H9 (cell line): ENCODE results near the gene FMO5. TPM values are rescaled to one million over a fixed set of nuclear protein-coding genes. Genes with fewer than 3 reads are reported as not detected.

ENCODE experiments used
- DNase-seq: peaks from one replicate; pipeline ENCODE4 v3.0.0-alpha.2; 2017
- H2AFZ ChIP-seq: one replicate; pipeline ENCODE4 v1.6.1; 2013; ENCODE audit warnings: mild to moderate bottlenecking, low read length, control low read depth, moderate library complexity
- H2AK5ac ChIP-seq: 2 replicates; pipeline ENCODE4 v1.6.1; 2013; ENCODE audit warnings: low read length, control low read depth, mixed read lengths; ENCODE audit not compliant: insufficient read length
- H2BK120ac ChIP-seq: one replicate; pipeline ENCODE4 v1.6.1; 2013; ENCODE audit warnings: low read depth, mild to moderate bottlenecking, low read length, control low read depth, inconsistent platforms; ENCODE audit not compliant: poor library complexity, severe bottlenecking
- H2BK12ac ChIP-seq: 2 replicates; pipeline ENCODE4 v1.6.1; 2013; ENCODE audit warnings: low read length, control low read depth, mixed read lengths, low read depth; ENCODE audit not compliant: insufficient read length
- H2BK15ac ChIP-seq: 2 replicates; pipeline ENCODE4 v1.6.1; 2013; ENCODE audit warnings: low read depth, low read length, control low read depth
- H2BK20ac ChIP-seq: one replicate; pipeline ENCODE4 v1.6.1; 2013; ENCODE audit warnings: low read depth, mild to moderate bottlenecking, low read length, control low read depth, inconsistent platforms; ENCODE audit not compliant: poor library complexity, severe bottlenecking
- H2BK5ac ChIP-seq: 2 replicates; pipeline ENCODE4 v1.6.1; 2013; ENCODE audit warnings: low read length, control low read depth, mixed read lengths; ENCODE audit not compliant: insufficient read length
- H3K14ac ChIP-seq: 2 replicates; pipeline ENCODE4 v1.6.1; 2013; ENCODE audit warnings: low read length, control low read depth; ENCODE audit not compliant: insufficient read depth
- H3K18ac ChIP-seq: 2 replicates; pipeline ENCODE4 v1.6.1; 2013; ENCODE audit warnings: low read depth, mild to moderate bottlenecking, mixed read lengths, low read length, control low read depth; ENCODE audit not compliant: insufficient read length
- H3K23ac ChIP-seq: 2 replicates; pipeline ENCODE4 v1.6.1; 2013; ENCODE audit warnings: low read length, control low read depth, mixed read lengths, low read depth; ENCODE audit not compliant: insufficient read length
- H3K23me2 ChIP-seq: 2 replicates; pipeline ENCODE4 v1.6.1; 2013; ENCODE audit warnings: low read depth, mild to moderate bottlenecking, mixed read lengths, low read length, control low read depth; ENCODE audit not compliant: insufficient read length, poor library complexity, severe bottlenecking
- H3K27ac ChIP-seq: 2 replicates; pipeline ENCODE4 v1.5.1; 2013; ENCODE audit warnings: low read length, control low read depth, mixed read lengths, low read depth; ENCODE audit not compliant: insufficient read length
- H3K27me3 ChIP-seq: 2 replicates; pipeline ENCODE4 v1.6.1; 2013; ENCODE audit warnings: low read length, control low read depth, inconsistent platforms; ENCODE audit not compliant: insufficient read depth
- H3K4ac ChIP-seq: 2 replicates; pipeline ENCODE4 v1.6.1; 2013; ENCODE audit warnings: low read depth, mild to moderate bottlenecking, control low read depth, inconsistent platforms, low read length, moderate library complexity
- H3K4me1 ChIP-seq: 2 replicates; pipeline ENCODE4 v1.6.1; 2013; ENCODE audit warnings: low read length, control low read depth, inconsistent platforms; ENCODE audit not compliant: insufficient read depth
- H3K4me2 ChIP-seq: 2 replicates; pipeline ENCODE4 v1.6.1; 2013; ENCODE audit warnings: low read length, control low read depth, mixed read lengths; ENCODE audit not compliant: insufficient read length, insufficient read depth
- H3K56ac ChIP-seq: 2 replicates; pipeline ENCODE4 v1.6.1; 2013; ENCODE audit warnings: low read depth, mild to moderate bottlenecking, mixed read lengths, low read length, control low read depth; ENCODE audit not compliant: insufficient read length
- H3K79me1 ChIP-seq: 2 replicates; pipeline ENCODE4 v1.6.1; 2013; ENCODE audit warnings: low read depth, mild to moderate bottlenecking, moderate library complexity, low read length, control low read depth, inconsistent platforms; ENCODE audit not compliant: insufficient read depth, poor library complexity, severe bottlenecking
- H3K79me2 ChIP-seq: 2 replicates; pipeline ENCODE4 v1.6.1; 2013; ENCODE audit warnings: low read length, control low read depth, inconsistent platforms; ENCODE audit not compliant: insufficient read depth
- H3K9ac ChIP-seq: 2 replicates; pipeline ENCODE4 v1.6.1; 2013; ENCODE audit warnings: low read length, control low read depth, mixed read lengths; ENCODE audit not compliant: insufficient read length; ENCODE audit errors: extremely low read depth
- H3K9me3 ChIP-seq: one replicate; pipeline ENCODE4 v1.6.1; 2013; ENCODE audit warnings: low read depth, low read length, inconsistent platforms; ENCODE audit not compliant: control insufficient read depth
- H3T11ph ChIP-seq: one replicate; pipeline ENCODE4 v1.6.1; 2013; ENCODE audit warnings: mild to moderate bottlenecking, low read length, control low read depth, inconsistent platforms
- H4K20me1 ChIP-seq: one replicate; pipeline ENCODE4 v1.6.1; 2013; ENCODE audit not compliant: control insufficient read depth, insufficient read length, insufficient read depth
- H4K5ac ChIP-seq: 2 replicates; pipeline ENCODE4 v1.6.1; 2013; ENCODE audit warnings: low read depth, mild to moderate bottlenecking, mixed read lengths, low read length, control low read depth; ENCODE audit not compliant: insufficient read length
- H4K8ac ChIP-seq: replicated peaks from 2 replicates; pipeline ENCODE4 v1.6.1; 2013; ENCODE audit warnings: low read length, control low read depth, mixed read lengths, low read depth; ENCODE audit not compliant: insufficient read length
- H4K91ac ChIP-seq: 2 replicates; pipeline ENCODE4 v1.6.1; 2013; ENCODE audit warnings: low read depth, mild to moderate bottlenecking, moderate library complexity, mixed read lengths, low read length, control low read depth; ENCODE audit not compliant: insufficient read length
- H3K27ac Mint-ChIP-seq, 3 experiments: 2 replicates in 2 of 3; 3 replicates in 1 of 3; pipeline ENCODE4 v1.8.0; 2020 to 2021; ENCODE audit warnings: mixed read lengths in 3 of 3, mild to moderate bottlenecking in 1 of 3, moderate library complexity in 1 of 3
- H3K27me3 Mint-ChIP-seq: 2 replicates; pipeline ENCODE4 v1.8.0; 2021; ENCODE audit warnings: low read depth, mild to moderate bottlenecking, moderate library complexity, mixed read lengths
- H3K36me3 Mint-ChIP-seq, 3 experiments: 2 replicates in 2 of 3; 3 replicates in 1 of 3; pipeline ENCODE4 v1.8.0; 2020 to 2021; ENCODE audit warnings: low read depth in 3 of 3, mixed read lengths in 3 of 3; ENCODE audit not compliant: insufficient read depth in 1 of 3
- H3K4me1 Mint-ChIP-seq, 2 experiments: 2 replicates each; pipeline ENCODE4 v1.8.0; 2020; ENCODE audit warnings: mixed read lengths in 2 of 2
- H3K4me3 Mint-ChIP-seq, 2 experiments: 2 replicates in 1 of 2; 3 replicates in 1 of 2; pipeline ENCODE4 v1.8.0; 2020 to 2021; ENCODE audit warnings: mild to moderate bottlenecking in 2 of 2, mixed read lengths in 2 of 2, moderate library complexity in 1 of 2
- H3K9me3 Mint-ChIP-seq, 2 experiments: 2 replicates in 1 of 2; 3 replicates in 1 of 2; pipeline ENCODE4 v1.8.0; 2020; ENCODE audit warnings: mild to moderate bottlenecking in 2 of 2, mixed read lengths in 2 of 2, moderate library complexity in 1 of 2
- CTCF ChIP-seq: fragments of 200-600 bp; sonication (generic); conservative IDR thresholded peaks from 3 replicates; pipeline ENCODE4 v1.8.0; 2021; ENCODE audit warnings: antibody characterized with exemption, mild to moderate bottlenecking
- WGBS: extraction: QIAGEN DNeasy Blood & Tissue Kit; methylation state at CpG from one replicate; pipeline ENCODE4 v1.1.7; 2013; ENCODE audit warnings: missing lambda C conversion rate, low lambda C conversion rate, mixed read lengths; ENCODE audit not compliant: insufficient read length; ENCODE audit errors: extremely low coverage; 5-methylcytosine and 5-hydroxymethylcytosine counted together
- long read RNA-seq: library from polyadenylated mRNA; unstranded; transcript quantifications from one replicate; pipeline ENCODE4 v2.0.0, GENCODE V29; 2020
- total RNA-seq: library from RNA; stranded (reverse); gene quantifications from 2 replicates; pipeline ENCODE4 v1.2.1, GENCODE V29; 2021

FMO5 gene, protein sequence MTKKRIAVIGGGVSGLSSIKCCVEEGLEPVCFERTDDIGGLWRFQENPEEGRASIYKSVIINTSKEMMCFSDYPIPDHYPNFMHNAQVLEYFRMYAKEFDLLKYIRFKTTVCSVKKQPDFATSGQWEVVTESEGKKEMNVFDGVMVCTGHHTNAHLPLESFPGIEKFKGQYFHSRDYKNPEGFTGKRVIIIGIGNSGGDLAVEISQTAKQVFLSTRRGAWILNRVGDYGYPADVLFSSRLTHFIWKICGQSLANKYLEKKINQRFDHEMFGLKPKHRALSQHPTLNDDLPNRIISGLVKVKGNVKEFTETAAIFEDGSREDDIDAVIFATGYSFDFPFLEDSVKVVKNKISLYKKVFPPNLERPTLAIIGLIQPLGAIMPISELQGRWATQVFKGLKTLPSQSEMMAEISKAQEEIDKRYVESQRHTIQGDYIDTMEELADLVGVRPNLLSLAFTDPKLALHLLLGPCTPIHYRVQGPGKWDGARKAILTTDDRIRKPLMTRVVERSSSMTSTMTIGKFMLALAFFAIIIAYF
- total RNA-seq, result 0.61 and 0.72 TPM in 2 replicates
- long read RNA-seq, partial matches to known transcripts, result 1 of 6 reads
- long read RNA-seq, other reads (novel, unspliced or antisense), result 4 of 6 reads

DNA sequence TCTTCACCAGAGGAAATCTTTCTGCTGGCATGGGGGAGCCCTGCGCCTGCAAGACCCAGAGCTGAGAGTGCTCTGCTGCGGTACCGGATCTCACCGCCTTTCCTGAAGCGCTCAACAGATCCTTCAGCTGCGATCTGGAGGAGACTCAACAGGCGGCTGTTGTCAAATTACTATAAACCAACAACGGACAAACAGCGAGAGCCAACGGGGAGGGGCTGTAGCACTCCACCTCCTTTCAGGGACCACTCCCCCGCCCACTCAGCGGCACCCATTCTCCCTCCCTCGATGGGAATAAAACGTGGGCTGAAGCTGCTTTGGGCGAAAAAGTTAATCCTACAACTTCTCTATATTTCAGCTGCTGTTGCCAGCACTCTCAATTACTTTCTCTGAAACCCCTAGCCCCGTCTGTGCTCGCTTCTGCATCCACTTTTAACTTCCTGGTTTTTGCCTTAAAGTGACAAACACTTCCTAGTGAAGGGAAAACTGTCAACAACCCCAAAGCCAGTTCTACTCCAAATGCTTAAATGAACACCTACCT, at the start of gene FMO5:
TSS of gene FMO5 (minus strand) at position 147 of the 538 bp plus-strand sequence. CDS start 310 bp downstream, outside the sequence.
- H3K4me1 Mint-ChIP-seq, result peaks cover 20 to 21% of the 10 kb centered on the region in 2 experiments

More for the DNA sequence above, at the start of gene FMO5:
- H3K18ac ChIP-seq, result no peak within 1 kb of the TSS
- Mint-ChIP-seq H3K27ac (no peak within 1 kb of the TSS), H3K27me3 (peaks cover 19% of the 10 kb centered on the region), H3K36me3 (no peaks in the 10 kb centered on the region), H3K4me3 (peak within 1 kb of the TSS; percentile 67 to 89), H3K9me3 (no peaks in the 10 kb centered on the region; a peak in 1 of 5 replicates)
- H3K23me2 ChIP-seq, result peaks cover 10% of the 10 kb centered on the region
- no peak within 1 kb of the TSS for H4K91ac ChIP-seq
- no CpG with 5 or more reads among the region's 17 CpGs for WGBS
- TF ChIP-seq CTCF, result no peak; the same call in 2 of the 3 replicates
- no peak within 1 kb of the TSS for H2BK12ac ChIP-seq
- H2BK120ac ChIP-seq, result no peak within 1 kb of the TSS
- H3K4me2 ChIP-seq, result peak within 1 kb of the TSS; percentile 82
- no peak within 1 kb of the TSS for H4K5ac ChIP-seq
- no peaks in the 10 kb centered on the region for H3K9me3 ChIP-seq
- no peak within 1 kb of the TSS for H2BK5ac ChIP-seq
- H3K9ac ChIP-seq, result peak within 1 kb of the TSS; percentile 40
- no peak within 1 kb of the TSS for H3T11ph ChIP-seq
- DNase-seq, result peak; percentile 76
- H3K4ac ChIP-seq, result no peak within 1 kb of the TSS
- H3K4me1 ChIP-seq, result peaks cover 8% of the 10 kb centered on the region; the same call in 1 of the 2 replicates
- peak within 1 kb of the TSS; percentile 96 for H2AFZ ChIP-seq
- no peak within 1 kb of the TSS for H2BK15ac ChIP-seq
- no peak within 1 kb of the TSS for H3K14ac ChIP-seq
- H3K79me1 ChIP-seq, result no peaks in the 10 kb centered on the region
- H3K56ac ChIP-seq, result no peak within 1 kb of the TSS
- H2AK5ac ChIP-seq, result no peak within 1 kb of the TSS
- H4K8ac ChIP-seq, result no peak within 1 kb of the TSS
- H3K23ac ChIP-seq, result no peak within 1 kb of the TSS
- no peak within 1 kb of the TSS for H2BK20ac ChIP-seq
- no peaks in the 10 kb centered on the region for H3K27me3 ChIP-seq
- H4K20me1 ChIP-seq, result no peaks in the 10 kb centered on the region
- H3K79me2 ChIP-seq, result no peaks in the 10 kb centered on the region
- H3K27ac ChIP-seq, result no peak within 1 kb of the TSS
